H9 (cell line): Measurements from ENCODE around the gene ATXN1L. TPM values are rescaled to one million over a fixed set of nuclear protein-coding genes. Genes with fewer than 3 reads are reported as not detected.

ENCODE experiments used
- DNase-seq: peaks from one replicate; pipeline ENCODE4 v3.0.0-alpha.2; 2017
- H2AFZ ChIP-seq: one replicate; pipeline ENCODE4 v1.6.1; 2013; ENCODE audit warnings: mild to moderate bottlenecking, low read length, control low read depth, moderate library complexity
- H2AK5ac ChIP-seq: 2 replicates; pipeline ENCODE4 v1.6.1; 2013; ENCODE audit warnings: low read length, control low read depth, mixed read lengths; ENCODE audit not compliant: insufficient read length
- H2BK120ac ChIP-seq: one replicate; pipeline ENCODE4 v1.6.1; 2013; ENCODE audit warnings: low read depth, mild to moderate bottlenecking, low read length, control low read depth, inconsistent platforms; ENCODE audit not compliant: poor library complexity, severe bottlenecking
- H2BK12ac ChIP-seq: 2 replicates; pipeline ENCODE4 v1.6.1; 2013; ENCODE audit warnings: low read length, control low read depth, mixed read lengths, low read depth; ENCODE audit not compliant: insufficient read length
- H2BK15ac ChIP-seq: 2 replicates; pipeline ENCODE4 v1.6.1; 2013; ENCODE audit warnings: low read depth, low read length, control low read depth
- H2BK20ac ChIP-seq: one replicate; pipeline ENCODE4 v1.6.1; 2013; ENCODE audit warnings: low read depth, mild to moderate bottlenecking, low read length, control low read depth, inconsistent platforms; ENCODE audit not compliant: poor library complexity, severe bottlenecking
- H2BK5ac ChIP-seq: 2 replicates; pipeline ENCODE4 v1.6.1; 2013; ENCODE audit warnings: low read length, control low read depth, mixed read lengths; ENCODE audit not compliant: insufficient read length
- H3K14ac ChIP-seq: 2 replicates; pipeline ENCODE4 v1.6.1; 2013; ENCODE audit warnings: low read length, control low read depth; ENCODE audit not compliant: insufficient read depth
- H3K18ac ChIP-seq: 2 replicates; pipeline ENCODE4 v1.6.1; 2013; ENCODE audit warnings: low read depth, mild to moderate bottlenecking, mixed read lengths, low read length, control low read depth; ENCODE audit not compliant: insufficient read length
- H3K23ac ChIP-seq: 2 replicates; pipeline ENCODE4 v1.6.1; 2013; ENCODE audit warnings: low read length, control low read depth, mixed read lengths, low read depth; ENCODE audit not compliant: insufficient read length
- H3K23me2 ChIP-seq: 2 replicates; pipeline ENCODE4 v1.6.1; 2013; ENCODE audit warnings: low read depth, mild to moderate bottlenecking, mixed read lengths, low read length, control low read depth; ENCODE audit not compliant: insufficient read length, poor library complexity, severe bottlenecking
- H3K27ac ChIP-seq: 2 replicates; pipeline ENCODE4 v1.5.1; 2013; ENCODE audit warnings: low read length, control low read depth, mixed read lengths, low read depth; ENCODE audit not compliant: insufficient read length
- H3K27me3 ChIP-seq: 2 replicates; pipeline ENCODE4 v1.6.1; 2013; ENCODE audit warnings: low read length, control low read depth, inconsistent platforms; ENCODE audit not compliant: insufficient read depth
- H3K4ac ChIP-seq: 2 replicates; pipeline ENCODE4 v1.6.1; 2013; ENCODE audit warnings: low read depth, mild to moderate bottlenecking, control low read depth, inconsistent platforms, low read length, moderate library complexity
- H3K4me1 ChIP-seq: 2 replicates; pipeline ENCODE4 v1.6.1; 2013; ENCODE audit warnings: low read length, control low read depth, inconsistent platforms; ENCODE audit not compliant: insufficient read depth
- H3K4me2 ChIP-seq: 2 replicates; pipeline ENCODE4 v1.6.1; 2013; ENCODE audit warnings: low read length, control low read depth, mixed read lengths; ENCODE audit not compliant: insufficient read length, insufficient read depth
- H3K56ac ChIP-seq: 2 replicates; pipeline ENCODE4 v1.6.1; 2013; ENCODE audit warnings: low read depth, mild to moderate bottlenecking, mixed read lengths, low read length, control low read depth; ENCODE audit not compliant: insufficient read length
- H3K79me1 ChIP-seq: 2 replicates; pipeline ENCODE4 v1.6.1; 2013; ENCODE audit warnings: low read depth, mild to moderate bottlenecking, moderate library complexity, low read length, control low read depth, inconsistent platforms; ENCODE audit not compliant: insufficient read depth, poor library complexity, severe bottlenecking
- H3K79me2 ChIP-seq: 2 replicates; pipeline ENCODE4 v1.6.1; 2013; ENCODE audit warnings: low read length, control low read depth, inconsistent platforms; ENCODE audit not compliant: insufficient read depth
- H3K9ac ChIP-seq: 2 replicates; pipeline ENCODE4 v1.6.1; 2013; ENCODE audit warnings: low read length, control low read depth, mixed read lengths; ENCODE audit not compliant: insufficient read length; ENCODE audit errors: extremely low read depth
- H3K9me3 ChIP-seq: one replicate; pipeline ENCODE4 v1.6.1; 2013; ENCODE audit warnings: low read depth, low read length, inconsistent platforms; ENCODE audit not compliant: control insufficient read depth
- H3T11ph ChIP-seq: one replicate; pipeline ENCODE4 v1.6.1; 2013; ENCODE audit warnings: mild to moderate bottlenecking, low read length, control low read depth, inconsistent platforms
- H4K20me1 ChIP-seq: one replicate; pipeline ENCODE4 v1.6.1; 2013; ENCODE audit not compliant: control insufficient read depth, insufficient read length, insufficient read depth
- H4K5ac ChIP-seq: 2 replicates; pipeline ENCODE4 v1.6.1; 2013; ENCODE audit warnings: low read depth, mild to moderate bottlenecking, mixed read lengths, low read length, control low read depth; ENCODE audit not compliant: insufficient read length
- H4K8ac ChIP-seq: replicated peaks from 2 replicates; pipeline ENCODE4 v1.6.1; 2013; ENCODE audit warnings: low read length, control low read depth, mixed read lengths, low read depth; ENCODE audit not compliant: insufficient read length
- H4K91ac ChIP-seq: 2 replicates; pipeline ENCODE4 v1.6.1; 2013; ENCODE audit warnings: low read depth, mild to moderate bottlenecking, moderate library complexity, mixed read lengths, low read length, control low read depth; ENCODE audit not compliant: insufficient read length
- H3K27ac Mint-ChIP-seq, 3 experiments: 2 replicates in 2 of 3; 3 replicates in 1 of 3; pipeline ENCODE4 v1.8.0; 2020 to 2021; ENCODE audit warnings: mixed read lengths in 3 of 3, mild to moderate bottlenecking in 1 of 3, moderate library complexity in 1 of 3
- H3K27me3 Mint-ChIP-seq: 2 replicates; pipeline ENCODE4 v1.8.0; 2021; ENCODE audit warnings: low read depth, mild to moderate bottlenecking, moderate library complexity, mixed read lengths
- H3K36me3 Mint-ChIP-seq, 3 experiments: 2 replicates in 2 of 3; 3 replicates in 1 of 3; pipeline ENCODE4 v1.8.0; 2020 to 2021; ENCODE audit warnings: low read depth in 3 of 3, mixed read lengths in 3 of 3; ENCODE audit not compliant: insufficient read depth in 1 of 3
- H3K4me1 Mint-ChIP-seq, 2 experiments: 2 replicates each; pipeline ENCODE4 v1.8.0; 2020; ENCODE audit warnings: mixed read lengths in 2 of 2
- H3K4me3 Mint-ChIP-seq, 2 experiments: 2 replicates in 1 of 2; 3 replicates in 1 of 2; pipeline ENCODE4 v1.8.0; 2020 to 2021; ENCODE audit warnings: mild to moderate bottlenecking in 2 of 2, mixed read lengths in 2 of 2, moderate library complexity in 1 of 2
- H3K9me3 Mint-ChIP-seq, 2 experiments: 2 replicates in 1 of 2; 3 replicates in 1 of 2; pipeline ENCODE4 v1.8.0; 2020; ENCODE audit warnings: mild to moderate bottlenecking in 2 of 2, mixed read lengths in 2 of 2, moderate library complexity in 1 of 2
- WGBS: extraction: QIAGEN DNeasy Blood & Tissue Kit; methylation state at CpG from one replicate; pipeline ENCODE4 v1.1.7; 2013; ENCODE audit warnings: missing lambda C conversion rate, low lambda C conversion rate, mixed read lengths; ENCODE audit not compliant: insufficient read length; ENCODE audit errors: extremely low coverage; 5-methylcytosine and 5-hydroxymethylcytosine counted together
- total RNA-seq: library from RNA; stranded (reverse); gene quantifications from 2 replicates; pipeline ENCODE4 v1.2.1, GENCODE V29; 2021
- TF ChIP-seq, protein P1 (sequence below): fragments of 200-600 bp; sonication (generic); conservative IDR thresholded peaks from 3 replicates; pipeline ENCODE4 v1.8.0; 2021; ENCODE audit warnings: antibody characterized with exemption, mild to moderate bottlenecking

ATXN1L gene
- total RNA-seq, 1 experiment from 2014 or later: 30.3 TPM

DNA sequence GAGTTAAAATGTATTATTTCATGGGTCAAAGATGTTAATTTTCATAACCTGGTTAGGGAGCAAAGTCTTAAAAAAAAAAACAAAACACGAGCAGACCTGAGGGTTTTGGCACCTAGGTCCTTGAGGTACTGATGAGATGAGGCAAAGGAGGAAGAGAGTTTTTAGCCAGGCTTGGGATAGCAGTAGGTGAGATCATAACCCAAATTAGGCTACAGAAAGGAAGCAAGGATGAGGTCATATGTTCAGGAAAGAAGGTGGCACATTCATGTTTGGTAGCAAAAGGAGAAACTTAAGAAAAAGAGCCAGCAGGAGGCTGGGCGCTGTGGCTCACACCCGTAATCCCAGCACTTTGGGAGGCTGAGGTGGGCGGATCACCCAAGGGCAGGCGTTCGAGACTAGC, 2.8 kb downstream of the ATXN1L start:
- no peak for DNase-seq
- no peak overlapping the region for H3K4me2 ChIP-seq
- H2AK5ac ChIP-seq: no peak overlapping the region
- H3K4me3 Mint-ChIP-seq: no peak overlapping the region
- no peak overlapping the region for H3T11ph ChIP-seq
- H3K79me2 ChIP-seq: peaks cover 12% of the 10 kb centered on the region; the same call in 1 of the 2 replicates
- no peak overlapping the region for H2BK120ac ChIP-seq
- no peak overlapping the region for H3K27ac Mint-ChIP-seq
- no peaks in the 10 kb centered on the region; the same call in 1 of the 2 replicates for H3K27me3 Mint-ChIP-seq
- WGBS: no CpG with 5 or more reads among the region's 6 CpGs
- H4K20me1 ChIP-seq: no peaks in the 10 kb centered on the region
- no peak overlapping the region for H3K56ac ChIP-seq
- no peak overlapping the region for H2BK12ac ChIP-seq
- no peak overlapping the region for H2BK15ac ChIP-seq
- no peak overlapping the region for H3K14ac ChIP-seq
- no peak overlapping the region for H2AFZ ChIP-seq
- no peaks in the 10 kb centered on the region for H3K27me3 ChIP-seq
- H3K9me3 Mint-ChIP-seq: no peaks in the 10 kb centered on the region
- no peak overlapping the region for H2BK5ac ChIP-seq
- H4K91ac ChIP-seq: no peak overlapping the region
- no peak overlapping the region for H3K23ac ChIP-seq
- no peak overlapping the region for H3K18ac ChIP-seq
- peaks cover 8 to 13% of the 10 kb centered on the region in 2 experiments for H3K4me1 Mint-ChIP-seq
- H3K79me1 ChIP-seq: no peaks in the 10 kb centered on the region
- peaks cover 3% of the 10 kb centered on the region; the same call in 1 of the 2 replicates for H3K4me1 ChIP-seq
- H4K5ac ChIP-seq: no peak overlapping the region
- no peak overlapping the region for H2BK20ac ChIP-seq
- TF ChIP-seq, protein P1, sequence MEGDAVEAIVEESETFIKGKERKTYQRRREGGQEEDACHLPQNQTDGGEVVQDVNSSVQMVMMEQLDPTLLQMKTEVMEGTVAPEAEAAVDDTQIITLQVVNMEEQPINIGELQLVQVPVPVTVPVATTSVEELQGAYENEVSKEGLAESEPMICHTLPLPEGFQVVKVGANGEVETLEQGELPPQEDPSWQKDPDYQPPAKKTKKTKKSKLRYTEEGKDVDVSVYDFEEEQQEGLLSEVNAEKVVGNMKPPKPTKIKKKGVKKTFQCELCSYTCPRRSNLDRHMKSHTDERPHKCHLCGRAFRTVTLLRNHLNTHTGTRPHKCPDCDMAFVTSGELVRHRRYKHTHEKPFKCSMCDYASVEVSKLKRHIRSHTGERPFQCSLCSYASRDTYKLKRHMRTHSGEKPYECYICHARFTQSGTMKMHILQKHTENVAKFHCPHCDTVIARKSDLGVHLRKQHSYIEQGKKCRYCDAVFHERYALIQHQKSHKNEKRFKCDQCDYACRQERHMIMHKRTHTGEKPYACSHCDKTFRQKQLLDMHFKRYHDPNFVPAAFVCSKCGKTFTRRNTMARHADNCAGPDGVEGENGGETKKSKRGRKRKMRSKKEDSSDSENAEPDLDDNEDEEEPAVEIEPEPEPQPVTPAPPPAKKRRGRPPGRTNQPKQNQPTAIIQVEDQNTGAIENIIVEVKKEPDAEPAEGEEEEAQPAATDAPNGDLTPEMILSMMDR: no peak
- H3K36me3 Mint-ChIP-seq: peaks cover 16 to 50% (median 41%) of the 10 kb centered on the region in 3 experiments; a peak in 6 of 7 replicates
- H3K9ac ChIP-seq: no peak overlapping the region
- no peaks in the 10 kb centered on the region for H3K9me3 ChIP-seq
- no peak overlapping the region for H3K4ac ChIP-seq
- no peak overlapping the region for H4K8ac ChIP-seq
- H3K23me2 ChIP-seq: peaks cover 5% of the 10 kb centered on the region
- H3K27ac ChIP-seq: no peak overlapping the region
